Left ventricle myocardium inferior (tissue), 1 donor: ENCODE results near the gene RAPGEF4. TPM values are rescaled to one million over a fixed set of nuclear protein-coding genes. Genes with fewer than 3 reads are reported as not detected.

Source experiments
- DNase-seq: peaks from one replicate; pipeline ENCODE4 v3.0.0-alpha.2; 2020
- H3K27ac ChIP-seq: fragments of 200-600 bp; replicated peaks from 2 replicates; pipeline ENCODE4 v1.8.0; 2021
- H3K27me3 ChIP-seq: fragments of 200-600 bp; 2 replicates; pipeline ENCODE4 v1.8.0; 2021; ENCODE audit warnings: low read depth
- H3K36me3 ChIP-seq: fragments of 200-600 bp; 2 replicates; pipeline ENCODE4 v1.8.0; 2021
- H3K4me1 ChIP-seq: fragments of 200-600 bp; 2 replicates; pipeline ENCODE4 v1.8.0; 2021
- H3K4me3 ChIP-seq: fragments of 200-600 bp; 2 replicates; pipeline ENCODE4 v1.8.0; 2021; ENCODE audit warnings: mild to moderate bottlenecking, moderate library complexity
- H3K9me3 ChIP-seq: fragments of 200-600 bp; replicated peaks from 2 replicates; pipeline ENCODE4 v1.8.0; 2021
- CTCF ChIP-seq: fragments of 200-600 bp; IDR thresholded peaks from 2 replicates; pipeline ENCODE4 v1.8.0; 2021; ENCODE audit warnings: antibody characterized with exemption, mild to moderate bottlenecking, borderline replicate concordance
- intact Hi-C: fragments of 100-400 bp; cut with micrococcal nuclease; formaldehyde crosslinking; loops from one replicate; pipeline ENCODE4 v1.11.0; 2022
- total RNA-seq: library from RNA; stranded (reverse); fragmentation: NEBNext Ultra II Directional; extraction: Animal tissue kit (Norgen Biotek cat#: 25700); gene quantifications from one replicate; pipeline ENCODE4 v1.2.1, GENCODE V29; 2021
- donor health status: DM: no; HTN: yes; CAD: no; lungs with severe emphysema.

RAPGEF4 gene
- total RNA-seq, 1 donor from 2014 or later: 3.7 TPM

GRCh38 chr2:172943539-172943938, 207.9 kb downstream of the RAPGEF4 start:
- TF ChIP-seq CTCF: no peak
- H3K27me3 ChIP-seq: no peaks in the 10 kb centered on the region
- no peak overlapping the region for H3K4me3 ChIP-seq
- H3K4me1 ChIP-seq: peaks cover 4% of the 10 kb centered on the region
- DNase-seq: no peak
- intact Hi-C loops: no loop called here
- H3K27ac ChIP-seq: no peak overlapping the region
- H3K36me3 ChIP-seq: no peaks in the 10 kb centered on the region
- peaks cover 17% of the 10 kb centered on the region for H3K9me3 ChIP-seq

GRCh38 chr2:172944022-172944793, 208.6 kb downstream of the RAPGEF4 start:
- no peak for TF ChIP-seq CTCF
- no peaks in the 10 kb centered on the region for H3K4me1 ChIP-seq
- no peak for DNase-seq
- no peaks in the 10 kb centered on the region for H3K36me3 ChIP-seq
- no peak overlapping the region for H3K4me3 ChIP-seq
- H3K27me3 ChIP-seq: no peaks in the 10 kb centered on the region
- intact Hi-C loops: no loop called here
- no peak overlapping the region for H3K27ac ChIP-seq
- peaks cover 12% of the 10 kb centered on the region for H3K9me3 ChIP-seq

GRCh38 chr2:172944794-172945509, 209.3 kb downstream of the RAPGEF4 start:
- H3K27ac ChIP-seq: no peak overlapping the region
- H3K9me3 ChIP-seq: peaks cover 4% of the 10 kb centered on the region
- no peak overlapping the region for H3K4me3 ChIP-seq
- no peaks in the 10 kb centered on the region for H3K4me1 ChIP-seq
- intact Hi-C loops: no loop called here
- DNase-seq: no peak
- no peaks in the 10 kb centered on the region for H3K27me3 ChIP-seq
- no peak for TF ChIP-seq CTCF
- no peaks in the 10 kb centered on the region for H3K36me3 ChIP-seq

GRCh38 chr2:172945510-172945850, 209.8 kb downstream of the RAPGEF4 start:
- no peak for TF ChIP-seq CTCF
- no peaks in the 10 kb centered on the region for H3K4me1 ChIP-seq
- intact Hi-C loops: no loop called here
- H3K9me3 ChIP-seq: no peaks in the 10 kb centered on the region
- H3K27me3 ChIP-seq: no peaks in the 10 kb centered on the region
- H3K36me3 ChIP-seq: no peaks in the 10 kb centered on the region
- H3K27ac ChIP-seq: no peak overlapping the region
- no peak overlapping the region for H3K4me3 ChIP-seq
- no peak for DNase-seq

GRCh38 chr2:172947461-172948153, 212.0 kb downstream of the RAPGEF4 start:
- DNase-seq: no peak
- TF ChIP-seq CTCF: no peak
- intact Hi-C loops: no loop called here
- H3K36me3 ChIP-seq: no peaks in the 10 kb centered on the region
- no peak overlapping the region for H3K4me3 ChIP-seq
- H3K4me1 ChIP-seq: no peaks in the 10 kb centered on the region
- H3K27me3 ChIP-seq: no peaks in the 10 kb centered on the region
- H3K27ac ChIP-seq: no peak overlapping the region
- no peaks in the 10 kb centered on the region for H3K9me3 ChIP-seq
